ENCODE results near the gene MTA1. TPM values are rescaled to one million over a fixed set of nuclear protein-coding genes. Genes with fewer than 3 reads are reported as not detected.

The MTA1 gene
- total RNA-seq, 4 donors from 2014 or later: 62.9 to 218 (median 108) TPM

- DNase-seq: no peak
- no peaks in the 10 kb centered on the region for H3K9me3 ChIP-seq
- no peaks in the 10 kb centered on the region for H3K27me3 ChIP-seq
- H3K4me1 ChIP-seq: no peaks in the 10 kb centered on the region
- H3K4me3 ChIP-seq: no peak overlapping the region
- no peaks in the 10 kb centered on the region for H3K36me3 ChIP-seq
- intact Hi-C loops (cut with DNase I; ENCODE audit: low total_unique reads): no loop called here
- H3K27ac ChIP-seq: no peak overlapping the region
- TF ChIP-seq CTCF (IDR thresholded peaks at IDR 0.05) (no peak), POLR2A (IDR thresholded peaks at IDR 0.05) (no peak)
These were observed 37.9 kb upstream of the MTA1 start for GRCh38 chr14:105381446-105382342.

GRCh38 chr14:105382343-105383082 is 37.1 kb upstream of the MTA1 start:
- no peak for DNase-seq
- Histone ChIP-seq H3K36me3 (no peaks in the 10 kb centered on the region), H3K9me3 (no peaks in the 10 kb centered on the region), H3K4me3 (no peak overlapping the region), H3K27ac (no peak overlapping the region), H3K4me1 (no peaks in the 10 kb centered on the region), H3K27me3 (no peaks in the 10 kb centered on the region)
- intact Hi-C loops (cut with DNase I; ENCODE audit: low total_unique reads): no loop called here
- no peak for TF ChIP-seq CTCF (IDR thresholded peaks at IDR 0.05)
- TF ChIP-seq POLR2A (IDR thresholded peaks at IDR 0.05): no peak

- no peaks in the 10 kb centered on the region for H3K27me3 ChIP-seq
- no peak overlapping the region for H3K27ac ChIP-seq
- no peaks in the 10 kb centered on the region for H3K36me3 ChIP-seq
- H3K4me1 ChIP-seq: no peaks in the 10 kb centered on the region
- TF ChIP-seq CTCF (IDR thresholded peaks at IDR 0.05): no peak
- no peak for TF ChIP-seq POLR2A (IDR thresholded peaks at IDR 0.05)
- no peaks in the 10 kb centered on the region for H3K9me3 ChIP-seq
- DNase-seq: no peak
- no peak overlapping the region for H3K4me3 ChIP-seq
- intact Hi-C loops (cut with DNase I; ENCODE audit: low total_unique reads): no loop called here
These were observed 36.4 kb upstream of the MTA1 start for GRCh38 chr14:105383083-105383730.

GRCh38 chr14:105384041-105384557 is 35.5 kb upstream of the MTA1 start:
- Histone ChIP-seq H3K27me3 (no peaks in the 10 kb centered on the region), H3K4me3 (no peak overlapping the region), H3K27ac (no peak overlapping the region), H3K36me3 (no peaks in the 10 kb centered on the region), H3K9me3 (no peaks in the 10 kb centered on the region), H3K4me1 (no peaks in the 10 kb centered on the region)
- intact Hi-C loops (cut with DNase I; ENCODE audit: low total_unique reads): no loop called here
- no peak for DNase-seq
- TF ChIP-seq POLR2A (IDR thresholded peaks at IDR 0.05) (no peak), CTCF (IDR thresholded peaks at IDR 0.05) (no peak)

Measured in uterus (tissue), 4 donors.